NCI-H345 treated with DMSO at 0.1 percent for 48 hours (cell line): ENCODE data around the gene SPEG.

Experiments
- DNase-seq: peaks from one replicate; lab custom pipeline; 2025; ENCODE audit not compliant: unreplicated experiment; lab: John Stamatoyannopoulos, UW

SPEG gene

DNA sequence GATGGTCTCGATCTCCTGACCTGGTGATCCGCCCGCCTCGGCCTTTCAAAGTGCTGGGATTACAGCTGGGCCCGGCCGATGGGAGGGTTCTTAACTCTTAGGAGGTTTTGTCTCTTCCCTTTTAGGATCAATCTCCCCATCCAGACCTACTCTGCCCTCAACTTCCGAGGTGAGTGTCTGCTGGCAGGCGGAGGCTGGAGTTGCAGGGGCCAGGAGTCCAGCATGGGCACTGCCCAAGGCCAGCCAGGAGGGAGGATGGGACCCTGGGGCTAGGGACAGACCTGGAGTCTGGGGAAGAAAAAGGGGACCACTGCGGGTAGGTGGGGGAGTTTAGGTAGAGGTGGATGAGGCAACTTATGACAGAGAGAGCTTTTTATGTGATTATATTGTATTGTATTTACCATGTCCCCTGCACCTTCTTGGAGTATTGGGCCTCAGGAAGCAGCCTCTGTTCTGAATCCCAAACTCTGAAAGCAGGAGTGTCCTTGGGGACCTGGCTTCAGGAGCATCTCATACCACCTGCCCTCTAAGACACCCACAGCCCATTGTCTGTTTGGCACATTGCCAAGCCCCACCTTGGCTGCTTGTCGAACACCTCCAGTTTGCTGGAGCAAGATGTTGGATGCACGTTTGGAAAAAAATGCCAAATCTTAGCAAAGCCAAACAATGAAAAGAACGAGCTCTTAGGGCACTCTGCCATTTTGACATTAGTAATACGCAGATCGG lies 10.8 kb upstream of the SPEG start:
- DNase-seq, result no peak

GRCh38 chr2:219425238-219426067 lies 9.2 kb upstream of the SPEG start:
- DNase-seq, result no peak

GRCh38 chr2:219426068-219426443 lies 8.6 kb upstream of the SPEG start:
- DNase-seq, result no peak

DNA sequence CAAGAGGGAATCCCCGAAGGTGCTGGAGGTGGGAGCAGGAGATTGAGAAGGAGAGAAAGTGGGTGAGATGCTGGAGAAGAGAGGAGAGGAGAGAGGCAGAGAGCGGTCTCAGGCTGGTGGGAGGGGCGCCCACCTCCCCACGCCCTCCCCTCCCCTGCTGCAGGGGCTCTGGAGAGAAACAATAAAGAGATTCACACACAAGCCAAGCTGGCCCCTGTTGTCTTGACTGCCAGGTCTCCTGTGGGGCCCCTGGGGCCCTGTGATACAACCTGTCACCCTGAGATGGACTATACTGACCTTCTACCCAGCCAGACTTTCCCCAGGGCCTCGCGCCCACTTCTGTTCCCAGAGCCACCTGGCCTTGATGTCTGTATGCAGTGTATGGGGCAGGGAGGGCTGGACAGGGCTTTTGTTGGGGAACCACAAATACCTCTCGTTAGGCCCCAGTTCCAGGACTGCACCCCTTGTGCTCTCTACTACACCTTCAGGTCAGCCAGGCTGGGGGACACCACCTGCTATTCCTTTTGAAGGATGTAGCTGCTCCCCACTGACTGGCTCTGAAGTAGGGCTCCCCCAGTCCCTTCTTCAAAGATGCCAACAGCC lies 8.0 kb upstream of the SPEG start:
- DNase-seq, result no peak

- DNase-seq, result no peak
These were observed 6.2 kb upstream of the SPEG start for GRCh38 chr2:219428469-219428868.

DNA sequence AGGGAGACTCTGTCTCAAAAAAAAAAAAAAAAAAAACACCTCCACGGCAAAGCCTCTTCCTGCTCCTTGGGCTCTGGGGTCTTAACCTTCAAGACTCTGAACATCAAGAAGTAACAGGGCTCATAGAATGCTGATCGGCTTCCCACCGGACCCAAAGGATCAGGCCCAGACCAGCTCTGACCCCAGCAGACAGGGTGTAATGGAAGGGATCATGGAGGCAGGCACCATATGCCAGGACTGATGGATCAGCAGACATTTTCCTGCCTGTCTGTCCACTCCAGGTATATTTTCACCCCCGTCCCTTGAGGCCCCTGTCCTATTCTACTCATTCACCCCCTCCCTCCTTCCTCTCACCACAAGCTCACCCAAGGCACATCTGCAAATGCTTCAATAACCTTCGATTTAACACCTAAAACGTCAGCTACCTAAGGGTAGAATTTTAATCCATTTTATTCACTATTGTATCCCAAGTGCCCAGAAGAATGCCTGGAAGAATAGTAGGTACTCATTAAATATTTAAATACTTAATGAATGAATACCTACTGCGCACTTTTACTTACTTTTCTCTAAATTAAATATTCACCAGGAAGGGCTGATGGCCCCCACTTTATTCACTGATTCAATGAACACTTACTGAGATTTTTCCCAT lies 4.6 kb upstream of the SPEG start:
- no peak for DNase-seq

- DNase-seq, result no peak
These were observed 3.7 kb upstream of the SPEG start for GRCh38 chr2:219430633-219431615.

DNA sequence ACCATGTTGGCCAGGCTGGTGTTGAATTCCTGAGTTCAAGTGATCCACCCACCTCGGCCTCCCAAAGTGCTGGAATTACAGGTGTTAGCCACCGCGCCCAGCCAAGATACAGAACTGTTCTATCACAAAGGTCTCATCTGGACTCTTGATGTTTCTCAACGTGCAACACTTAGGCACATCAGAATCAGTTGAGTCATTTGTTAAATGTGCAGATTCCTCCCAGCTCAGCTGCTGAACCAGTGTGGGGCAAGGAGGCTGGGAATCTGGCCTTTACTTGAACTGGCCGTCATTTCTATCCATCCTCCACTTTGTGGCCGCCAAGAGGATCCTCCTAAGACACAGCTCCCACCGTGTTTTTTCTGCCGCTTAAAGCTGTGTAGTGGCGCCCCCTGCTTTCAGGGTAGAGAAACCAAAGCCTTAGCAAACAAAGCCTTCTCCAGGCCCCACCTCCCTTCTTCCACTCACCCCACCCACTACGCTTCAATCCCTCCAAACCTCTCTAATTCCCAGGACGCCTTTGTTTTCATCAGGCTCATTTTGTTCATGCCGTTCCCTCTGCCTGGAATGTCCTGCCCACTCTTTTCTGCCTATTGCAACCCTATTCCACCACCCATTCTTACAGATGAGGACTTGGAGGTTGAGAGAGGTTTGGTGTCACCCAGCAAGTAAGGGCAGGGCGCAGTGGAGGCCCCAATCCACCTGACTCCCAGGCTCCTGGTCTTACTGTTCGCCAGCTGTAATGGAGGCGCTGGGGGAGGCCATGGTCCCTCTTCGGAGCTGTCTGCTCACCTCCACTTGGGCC lies 776 bp upstream of the SPEG start:
- DNase-seq, result no peak

DNA sequence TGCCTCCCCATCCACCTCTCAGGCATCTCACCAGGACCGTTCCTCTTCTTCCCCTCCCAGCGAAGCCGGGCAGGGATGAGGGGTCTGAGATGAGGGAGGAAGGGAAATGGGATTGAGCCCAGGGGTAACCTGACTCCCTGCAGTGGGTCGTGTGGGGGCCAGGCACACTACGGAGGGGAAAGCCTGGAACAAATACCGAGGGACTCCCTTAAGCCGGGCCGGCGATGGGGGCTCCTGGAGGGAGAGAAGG lies 250 bp upstream of the SPEG start:
- DNase-seq, result no peak

GRCh38 chr2:219435701-219436100 lies 1.1 kb downstream of the SPEG start:
- DNase-seq, result no peak

- DNase-seq, result no peak
These were observed 1.8 kb downstream of the SPEG start for GRCh38 chr2:219436491-219436890.

- DNase-seq, result no peak
These were observed 2.5 kb downstream of the SPEG start for GRCh38 chr2:219437141-219437540.

DNA sequence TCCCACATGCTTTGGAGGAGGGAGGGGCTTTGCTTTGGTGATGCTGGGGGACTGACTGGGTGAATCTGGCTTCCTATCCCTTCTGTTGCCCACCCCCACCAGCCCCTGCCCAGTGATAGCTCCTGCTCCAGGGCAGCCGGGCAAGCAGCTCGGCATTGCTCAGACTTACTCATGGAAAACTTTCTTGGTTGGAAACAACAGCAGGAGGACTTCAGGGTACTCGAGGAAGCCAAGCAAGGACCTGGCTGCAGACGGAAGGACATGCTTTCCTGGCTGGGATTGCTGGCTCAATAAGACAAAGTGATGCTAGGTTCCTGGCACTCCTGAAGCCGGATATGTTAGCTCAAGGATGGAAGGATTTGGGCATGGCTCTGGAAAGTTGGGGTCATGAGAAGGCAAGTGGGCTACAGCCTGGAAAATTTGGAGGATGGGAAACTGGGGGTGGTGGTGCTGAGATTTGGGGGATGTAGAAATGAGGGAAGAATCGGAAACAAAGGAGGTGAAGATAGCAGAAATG lies 3.1 kb downstream of the SPEG start:
- no peak for DNase-seq

GRCh38 chr2:219438453-219438852 lies 3.8 kb downstream of the SPEG start:
- no peak for DNase-seq

DNA sequence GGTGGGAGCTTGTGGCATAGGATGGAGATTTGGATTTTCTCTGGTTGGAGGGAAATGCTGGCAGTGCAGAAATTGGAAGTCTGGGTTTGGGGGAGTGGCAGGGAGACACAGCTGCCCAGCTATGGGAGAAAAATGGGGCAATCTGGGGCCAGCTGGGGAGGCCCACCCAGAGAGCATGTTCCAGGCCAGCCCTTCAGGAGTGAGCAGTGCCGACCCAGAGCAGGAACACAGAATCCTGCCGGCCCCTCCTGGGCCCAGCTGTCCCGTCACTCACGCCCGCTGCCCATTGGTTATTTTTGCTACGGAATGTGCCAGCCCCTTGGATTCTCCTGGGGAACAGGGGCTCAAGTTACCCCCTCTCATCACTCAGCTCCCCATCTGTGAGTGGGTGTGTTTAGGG lies 4.9 kb downstream of the SPEG start:
- no peak for DNase-seq

DNA sequence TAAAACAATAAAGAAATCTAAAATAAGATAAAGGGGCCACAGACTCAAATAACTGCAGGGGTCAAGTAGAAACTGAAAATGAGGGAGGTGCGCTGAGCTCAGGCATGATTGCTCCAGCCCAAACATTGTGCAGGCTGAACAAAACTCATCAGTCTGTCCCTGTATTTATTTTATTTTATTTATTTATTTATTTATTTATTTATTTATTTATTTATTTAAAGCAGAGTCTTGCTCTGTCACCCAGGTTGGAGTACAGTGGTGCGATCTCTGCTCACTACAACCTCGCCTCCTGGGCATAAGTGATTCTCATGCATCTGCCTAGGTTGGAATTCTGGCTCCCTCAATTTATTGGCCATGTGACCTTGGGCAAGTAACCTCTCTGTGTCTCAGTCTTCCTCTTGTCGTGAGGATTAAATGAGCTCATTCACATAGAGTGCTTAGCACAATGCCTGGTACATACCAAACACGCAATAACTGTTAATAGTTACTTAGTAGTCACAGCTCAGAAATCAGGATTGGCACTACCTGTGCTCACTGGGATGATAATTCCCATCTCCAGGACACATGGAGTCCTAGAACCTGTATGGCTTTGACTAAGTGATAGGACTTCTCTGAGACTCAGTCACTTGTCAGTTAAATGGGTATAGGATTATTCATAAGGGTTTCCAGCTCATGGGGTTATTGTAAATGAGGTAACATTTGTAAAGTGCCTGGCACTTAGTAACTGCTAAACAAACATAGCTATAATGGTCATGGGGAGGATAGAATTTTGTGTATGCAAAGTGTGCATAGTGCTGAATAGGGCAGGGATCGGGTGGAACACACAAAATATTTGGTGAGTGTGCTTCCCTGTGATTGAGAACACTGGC lies 6.0 kb downstream of the SPEG start:
- DNase-seq, result no peak

GRCh38 chr2:219441451-219442255 lies 7.0 kb downstream of the SPEG start:
- DNase-seq, result no peak
